Adrenal gland (tissue), 5 donors: Measurements from ENCODE around the gene CA10.

Experiments used
- CTCF ChIP-seq, 6 experiments: fragments of 450-650 bp in 4 of 6; fragments of 200-600 bp in 2 of 6; sonication (generic) in 1 of 6; IDR thresholded peaks; 1 replicate in 5 of 6; 2 replicates in 1 of 6; pipeline versions ENCODE4 v1.5.1 to v1.8.0; 2016 to 2021; ENCODE audit warnings: antibody characterized with exemption in 6 of 6, mild to moderate bottlenecking in 2 of 6, moderate library complexity in 1 of 6
- POLR2A ChIP-seq, 2 donors: fragments of 450-650 bp; IDR thresholded peaks; one replicate each; pipeline ENCODE4 v1.6.1; 2017; ENCODE audit warnings: antibody characterized with exemption in 2 of 2, mild to moderate bottlenecking in 2 of 2, moderate library complexity in 1 of 2
- donor health status: DM: no; HTN: no; CAD: no.

GRCh38 chr17:51730303-51731050 lies 428.0 kb downstream of the CA10 start:
- TF ChIP-seq CTCF (IDR thresholded peaks at IDR 0.05): no peak
- TF ChIP-seq POLR2A (IDR thresholded peaks at IDR 0.05): no peak
